D721Med (cell line): ENCODE results near the gene CBFB.

Source experiments
- DNase-seq: peaks from one replicate; pipeline ENCODE4 v3.0.0; 2011; ENCODE audit warnings: low spot score; ENCODE audit not compliant: insufficient read length
- FAIRE-seq: peaks from 2 replicates; lab custom pipeline; 2011; peaks lifted over from hg19 to GRCh38; lab: Jason Lieb, UNC
- CTCF ChIP-seq: IDR thresholded peaks from 2 replicates; pipeline ENCODE4 v1.5.1; 2012; ENCODE audit warnings: mild to moderate bottlenecking, control low read depth; ENCODE audit not compliant: insufficient read depth; ENCODE audit errors: missing control alignments

Gene CBFB

GRCh38 chr16:67145746-67146145 lies 116.8 kb downstream of the CBFB start:
- no peak for DNase-seq
- FAIRE-seq: no peak
- no peak for TF ChIP-seq CTCF

- no peak for FAIRE-seq
- no peak for DNase-seq
- no peak for TF ChIP-seq CTCF
Measured at GRCh38 chr16:67146523-67147357, 117.8 kb downstream of the CBFB start.

- FAIRE-seq: no peak
- no peak for DNase-seq
- TF ChIP-seq CTCF: no peak
Measured at GRCh38 chr16:67147437-67148140, 118.6 kb downstream of the CBFB start.

- DNase-seq (no peak), FAIRE-seq (no peak)
- TF ChIP-seq CTCF: no peak
Measured at GRCh38 chr16:67148221-67148620, 119.3 kb downstream of the CBFB start.

GRCh38 chr16:67148656-67149275 lies 119.8 kb downstream of the CBFB start:
- TF ChIP-seq CTCF: no peak
- FAIRE-seq (no peak), DNase-seq (no peak)

GRCh38 chr16:67149276-67150046 lies 120.5 kb downstream of the CBFB start:
- FAIRE-seq: no peak

More at GRCh38 chr16:67149276-67150046, 120.5 kb downstream of the CBFB start:
- DNase-seq: no peak
- TF ChIP-seq CTCF: no peak
